ENCODE measurements around the gene NBAS. TPM values are rescaled to one million over a fixed set of nuclear protein-coding genes. Genes with fewer than 3 reads are reported as not detected.
A peak's percentile ranks its signal among the peaks of the same experiment; 100 is the strongest.

Gene NBAS
- total and polyA plus RNA-seq, 9 of the 15 experiments (the other 6 are each of a cell fraction or from before 2014, with no cell fraction given), result 15.3 to 94.4 (median 69.9) TPM

GRCh38 chr2:15147591-15147990, 413.5 kb downstream of the NBAS start (continued):
- no peak for TF ChIP-seq POLR2H (tag; IDR thresholded peaks at IDR 0.05; ENCODE audit: low read depth)
- TF ChIP-seq, protein P1, sequence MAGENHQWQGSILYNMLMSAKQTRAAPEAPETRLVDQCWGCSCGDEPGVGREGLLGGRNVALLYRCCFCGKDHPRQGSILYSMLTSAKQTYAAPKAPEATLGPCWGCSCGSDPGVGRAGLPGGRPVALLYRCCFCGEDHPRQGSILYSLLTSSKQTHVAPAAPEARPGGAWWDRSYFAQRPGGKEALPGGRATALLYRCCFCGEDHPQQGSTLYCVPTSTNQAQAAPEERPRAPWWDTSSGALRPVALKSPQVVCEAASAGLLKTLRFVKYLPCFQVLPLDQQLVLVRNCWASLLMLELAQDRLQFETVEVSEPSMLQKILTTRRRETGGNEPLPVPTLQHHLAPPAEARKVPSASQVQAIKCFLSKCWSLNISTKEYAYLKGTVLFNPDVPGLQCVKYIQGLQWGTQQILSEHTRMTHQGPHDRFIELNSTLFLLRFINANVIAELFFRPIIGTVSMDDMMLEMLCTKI (IDR thresholded peaks at IDR 0.05; ENCODE audit: partially characterized antibody), result no peak

DNA sequence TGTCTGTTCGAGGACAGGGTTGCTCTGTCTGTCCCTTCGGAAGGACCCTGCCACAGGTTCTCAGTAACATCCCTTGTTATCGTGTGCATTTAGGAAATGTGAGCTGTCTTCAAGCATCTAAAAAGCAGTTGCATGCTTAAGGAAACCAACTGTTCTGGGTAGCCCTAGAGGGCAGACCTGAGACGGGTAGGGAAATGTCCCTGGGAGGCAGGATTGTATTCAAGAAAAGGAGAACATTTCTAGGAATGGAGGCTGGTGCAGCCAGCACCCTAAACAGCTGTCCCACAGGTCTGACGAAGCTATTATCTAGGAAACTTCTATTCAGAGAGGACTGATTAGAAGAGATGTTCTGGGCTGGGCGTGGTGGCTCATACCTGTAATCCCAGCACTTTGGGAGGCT, 414.2 kb downstream of the NBAS start:
- Histone ChIP-seq H3K27me3 (ENCODE audit: control insufficient read depth in 2 of 2, insufficient read depth in 2 of 2, low read length in 2 of 2) (peaks cover 0 to 25% of the 10 kb centered on the region in 2 experiments; a peak in 2 of 5 replicates), H2AFZ (ENCODE audit: low read depth, low read length) (no peak overlapping the region), H3K79me2 (ENCODE audit: control insufficient read depth, insufficient read depth, low read length) (no peaks in the 10 kb centered on the region), H3K9ac (ENCODE audit: insufficient read depth in 1 of 2, low read depth in 2 of 2, low read length in 2 of 2) (no peak overlapping the region), H3K27ac (ENCODE audit: extremely low read depth, low read depth, low read length) (no peak overlapping the region), H4K20me1 (replicated peaks; ENCODE audit: control insufficient read depth, insufficient read depth, low read length) (no peaks in the 10 kb centered on the region), H3K9me3 (replicated peaks; ENCODE audit: control insufficient read depth, insufficient read depth, low read depth, low read length) (no peaks in the 10 kb centered on the region), H3K4me1 (replicated peaks in 1 of 2; ENCODE audit: control insufficient read depth in 2 of 2, insufficient read depth in 2 of 2, low read length in 2 of 2) (no peaks in the 10 kb centered on the region; a peak in 1 of 5 replicates), H3K4me2 (ENCODE audit: insufficient read depth, low read length) (no peak overlapping the region), H3K4me3 (no peak overlapping the region), H3K36me3 (ENCODE audit: control insufficient read depth, insufficient read depth, low read length) (no peaks in the 10 kb centered on the region), H3K9me1 (ENCODE audit: control insufficient read depth, insufficient read depth, low read length) (no peaks in the 10 kb centered on the region)
- WGBS (ENCODE audit: insufficient coverage, low coverage, missing lambda C conversion rate), result 3% methylated on average over 6 of the region's 6 CpGs
- ChIA-PET POLR2A (no interaction called here), CTCF (ENCODE audit: low intra/inter-chr PET ratio) (no interaction called here)
- TF ChIP-seq, protein P2, sequence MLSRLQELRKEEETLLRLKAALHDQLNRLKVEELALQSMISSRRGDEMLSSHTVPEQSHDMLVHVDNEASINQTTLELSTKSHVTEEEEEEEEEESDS (CRISPR knock-in tag; IDR thresholded peaks at IDR 0.05), result no peak
- TF ChIP-seq RAD21 (CRISPR knock-in tag; conservative IDR thresholded peaks at IDR 0.05 in 1 of 2, IDR thresholded peaks at IDR 0.05 in 1 of 2), result peak in 1 of 2 experiments; percentile 28; a peak in 2 of 4 replicates
- TF ChIP-seq ZNF511 (CRISPR knock-in tag; IDR thresholded peaks at IDR 0.05), result no peak
- TF ChIP-seq, protein P3, sequence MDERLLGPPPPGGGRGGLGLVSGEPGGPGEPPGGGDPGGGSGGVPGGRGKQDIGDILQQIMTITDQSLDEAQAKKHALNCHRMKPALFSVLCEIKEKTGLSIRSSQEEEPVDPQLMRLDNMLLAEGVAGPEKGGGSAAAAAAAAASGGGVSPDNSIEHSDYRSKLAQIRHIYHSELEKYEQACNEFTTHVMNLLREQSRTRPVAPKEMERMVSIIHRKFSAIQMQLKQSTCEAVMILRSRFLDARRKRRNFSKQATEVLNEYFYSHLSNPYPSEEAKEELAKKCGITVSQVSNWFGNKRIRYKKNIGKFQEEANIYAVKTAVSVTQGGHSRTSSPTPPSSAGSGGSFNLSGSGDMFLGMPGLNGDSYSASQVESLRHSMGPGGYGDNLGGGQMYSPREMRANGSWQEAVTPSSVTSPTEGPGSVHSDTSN (CRISPR knock-in tag; IDR thresholded peaks at IDR 0.05; ENCODE audit: low read depth), result no peak
- TF ChIP-seq, protein P3 (tag; conservative IDR thresholded peaks at IDR 0.05; ENCODE audit: low read depth), result no peak
- no peak for TF ChIP-seq MCM7 (IDR thresholded peaks at IDR 0.05)
- DNase-seq (ENCODE audit: extremely low read depth in 1 of 4, low spot score in 3 of 4), result no peak
- in situ Hi-C loops (cut with MboI) (no loop called here), intact Hi-C loops (cut with micrococcal nuclease) (no loop called here)
- peak; percentile 55 for FAIRE-seq
- BruUV-seq (replicated peaks), result no TSS peak
- peak; percentile 57 for ATAC-seq

Measured in K562 (cell line).